Measurements from ENCODE around the gene DMD.
"Not testable (repeated sequence)": the region's sequence is repeated elsewhere in the genome, so short reads cannot be mapped to it uniquely, and the experiment has no call there.

The DMD gene

DNA sequence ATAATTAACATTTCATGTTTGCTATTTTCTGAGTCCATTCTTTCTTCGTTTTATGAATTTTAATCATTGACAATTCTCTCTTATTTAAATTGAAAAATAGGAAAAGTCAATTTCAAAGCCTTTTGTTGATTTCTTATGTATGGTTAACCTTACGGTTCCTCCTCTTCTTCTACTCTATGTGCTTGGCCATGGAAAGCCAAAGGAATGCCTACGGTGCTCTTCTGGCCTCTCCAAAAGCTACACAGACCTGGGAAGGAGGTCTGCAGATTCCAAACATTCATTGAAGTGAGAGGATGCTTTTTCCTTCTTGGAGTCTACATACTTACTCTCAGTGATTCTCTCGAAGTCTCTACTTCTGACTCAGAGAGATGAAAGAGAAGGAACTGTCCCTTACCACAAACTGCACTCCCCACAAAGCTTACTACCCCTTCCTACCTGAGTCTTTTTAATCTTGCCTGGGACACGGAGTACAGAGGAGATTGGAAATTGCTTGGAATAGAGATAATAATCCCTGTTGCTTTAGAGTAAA is 1276.4 kb downstream of the DMD start:
- DNase-seq: no peak

DNA sequence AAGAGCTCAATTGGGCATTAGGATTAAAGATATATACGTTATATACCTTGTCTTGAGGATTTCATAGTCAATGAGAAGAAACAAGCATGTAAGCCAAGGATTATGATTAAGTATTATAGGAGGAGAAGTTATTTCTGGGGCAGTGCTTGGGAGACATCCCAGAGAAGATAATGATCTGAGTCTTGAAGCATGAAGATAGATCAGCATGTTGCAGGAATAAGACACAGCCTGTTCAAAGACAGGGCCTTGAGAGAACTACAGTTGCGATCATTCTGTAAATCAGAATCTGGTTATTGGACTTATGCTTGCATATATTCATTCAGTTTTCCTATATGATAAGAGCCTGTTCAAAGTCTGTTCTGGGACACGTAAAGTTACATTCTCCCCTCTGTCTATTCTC is 1277.3 kb downstream of the DMD start:
- DNase-seq: no peak

DNA sequence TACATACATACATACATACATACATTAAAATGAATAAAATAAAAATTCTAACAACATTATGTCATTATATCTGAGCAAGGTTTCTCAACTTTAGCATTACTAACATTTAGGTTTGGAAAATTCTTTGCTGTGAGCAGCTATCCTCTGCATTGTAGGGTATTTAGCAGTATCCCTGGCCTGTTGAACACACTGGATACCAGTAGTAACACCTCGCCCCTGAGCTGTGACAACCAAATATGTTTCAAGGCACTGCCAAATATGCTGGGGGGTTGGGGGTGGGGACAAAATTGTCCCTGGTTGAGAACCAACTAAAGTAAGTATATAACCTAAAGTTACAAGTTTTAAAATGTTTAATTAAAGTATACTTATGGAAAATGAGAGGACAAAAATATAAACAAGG is 1278.6 kb downstream of the DMD start:
- DNase-seq: no peak

GRCh38 chrX:31932320-31932719 is 1279.0 kb downstream of the DMD start:
- not testable (repeated sequence) for DNase-seq

GRCh38 chrX:31931225-31931624 is 1280.1 kb downstream of the DMD start:
- DNase-seq: no peak

- no peak for DNase-seq
Observed at GRCh38 chrX:31929366-31929765, 1282.0 kb downstream of the DMD start.

- no peak for DNase-seq
Observed at GRCh38 chrX:31921236-31921635, 1290.1 kb downstream of the DMD start.

DNA sequence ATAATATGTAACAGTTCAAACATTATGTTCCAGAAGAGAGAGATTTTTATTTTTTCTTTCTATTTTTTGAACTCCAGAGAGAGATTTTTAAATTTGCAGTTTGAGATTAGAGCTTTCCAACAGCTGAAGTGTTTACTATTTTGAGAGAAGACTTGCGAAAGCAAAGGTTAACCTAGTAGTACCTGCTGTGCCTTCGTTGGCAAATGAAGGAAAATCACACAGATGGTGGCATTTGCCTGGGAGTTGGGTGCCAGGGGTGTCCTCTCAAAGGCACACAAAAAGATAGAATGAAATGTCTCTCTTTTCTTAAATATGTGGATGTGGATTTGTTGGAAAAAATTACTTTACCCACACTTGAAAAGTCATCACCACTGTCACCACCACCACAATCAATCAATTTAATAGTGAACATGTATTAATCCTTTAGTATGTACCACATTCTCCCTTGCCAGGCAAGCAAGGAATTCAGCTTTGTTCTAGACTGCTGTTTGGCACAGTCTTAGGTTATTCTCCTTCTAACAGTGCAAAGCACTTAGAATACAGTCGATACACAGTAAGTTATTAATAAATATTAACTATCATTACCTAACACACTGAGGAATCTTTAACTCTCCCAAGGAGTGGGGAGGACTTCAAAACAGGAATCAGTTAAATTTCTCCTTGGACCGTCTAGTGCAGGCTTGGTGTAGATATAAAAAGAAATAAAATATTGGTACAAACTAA is 1301.3 kb downstream of the DMD start:
- no peak for DNase-seq

DNA sequence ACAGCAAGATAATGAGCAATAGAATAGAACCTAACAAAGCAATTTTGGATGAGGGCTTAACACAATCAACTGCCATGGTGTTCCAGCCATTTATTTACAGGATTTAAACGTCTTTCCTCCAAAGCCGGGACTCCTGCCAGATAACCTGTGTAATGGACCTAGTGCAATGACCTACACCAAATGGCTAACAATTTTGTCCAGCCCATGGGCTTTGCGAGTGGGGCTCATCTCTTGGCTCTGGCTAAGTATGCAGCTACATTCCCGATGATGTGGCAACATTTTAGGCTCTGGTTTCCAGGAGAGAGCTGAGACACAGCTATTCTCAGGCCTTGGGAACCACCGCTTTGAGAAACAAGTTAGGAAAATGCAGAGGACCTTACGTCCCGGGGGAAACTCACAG is 1317.2 kb downstream of the DMD start:
- no peak for DNase-seq

GRCh38 chrX:31893525-31893924 is 1317.8 kb downstream of the DMD start:
- no peak for DNase-seq

DNA sequence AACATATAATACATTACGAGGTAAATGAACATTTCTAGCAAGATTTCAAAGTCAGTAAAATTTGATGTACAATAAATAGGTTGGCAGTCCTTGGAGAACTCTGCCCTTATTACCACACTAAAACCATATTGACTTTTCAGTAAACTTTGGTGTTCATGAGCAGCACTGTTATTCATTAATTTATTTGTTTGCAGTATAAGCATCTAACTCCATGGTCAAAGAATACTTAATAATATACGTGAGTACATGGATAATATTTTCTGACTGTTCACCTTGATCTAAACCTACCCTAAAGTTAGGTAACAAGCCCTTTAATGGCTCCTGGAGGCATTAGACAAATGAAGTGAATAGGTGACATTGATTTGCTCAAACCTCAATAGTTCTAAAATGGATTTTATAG is 1322.3 kb downstream of the DMD start:
- DNase-seq: no peak

GRCh38 chrX:31884535-31884934 is 1326.8 kb downstream of the DMD start:
- no peak for DNase-seq

- DNase-seq: no peak
Observed at GRCh38 chrX:31872007-31872406, 1339.3 kb downstream of the DMD start.

DNA sequence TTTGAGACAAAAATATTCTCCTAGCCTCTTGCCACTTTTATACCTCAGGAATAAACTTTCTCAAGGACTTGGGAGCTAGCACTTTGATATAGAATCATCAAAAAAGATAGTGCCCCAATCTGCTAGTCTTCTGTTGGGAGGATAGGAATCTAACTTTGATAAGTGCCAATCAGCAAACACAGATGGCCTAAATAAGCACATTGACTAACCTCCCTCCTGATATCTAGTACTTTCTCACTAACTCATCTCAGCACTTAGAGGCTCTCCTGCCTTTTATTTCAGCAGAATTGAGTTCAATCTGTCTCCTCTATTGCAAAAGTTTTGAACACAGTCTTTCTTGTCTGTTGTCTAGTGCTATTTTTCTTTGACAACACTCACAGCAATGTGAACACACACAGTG is 1341.1 kb downstream of the DMD start:
- no peak for DNase-seq

DNA sequence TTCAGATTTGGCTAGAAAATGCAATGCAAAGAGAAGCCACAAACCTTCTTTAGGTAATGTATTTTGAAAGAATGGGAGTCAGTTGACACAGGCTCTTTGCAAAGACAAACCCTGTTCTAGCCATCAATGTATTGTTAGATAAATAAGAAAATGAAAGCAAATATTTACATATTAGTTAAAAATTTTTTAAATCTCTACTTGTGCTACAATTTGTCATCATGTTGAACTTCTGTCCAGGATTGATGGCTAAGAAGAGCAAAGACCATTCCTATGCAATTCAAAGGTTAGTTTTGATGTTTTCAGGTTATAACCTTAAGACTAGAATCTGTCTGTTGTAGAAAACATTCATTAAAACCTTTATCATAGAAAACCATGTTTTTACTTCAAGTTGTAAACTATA is 1350.7 kb downstream of the DMD start:
- DNase-seq: no peak

- DNase-seq: no peak
Observed at GRCh38 chrX:31858915-31859314, 1352.4 kb downstream of the DMD start.

DNA sequence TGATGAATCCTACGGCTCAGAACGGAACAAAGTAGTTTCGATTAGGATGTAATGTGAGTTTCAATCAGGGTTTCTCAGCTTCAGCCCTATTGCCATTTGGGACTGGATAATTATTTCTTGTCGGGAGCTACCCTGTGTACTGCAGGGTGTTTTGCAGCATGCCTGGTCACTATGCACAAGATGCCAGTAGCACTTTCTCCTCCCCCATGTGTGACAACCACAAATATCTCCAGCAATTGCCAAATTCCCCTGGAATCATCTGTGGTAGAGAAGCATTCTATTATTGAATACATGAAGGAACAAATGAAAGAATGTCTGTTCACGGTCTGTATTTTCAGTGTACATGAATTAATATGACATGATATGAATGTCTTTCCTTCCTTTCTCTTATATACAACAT is 1356.6 kb downstream of the DMD start:
- DNase-seq: no peak

- no peak for DNase-seq
Observed at GRCh38 chrX:31851761-31852160, 1359.6 kb downstream of the DMD start.

DNA sequence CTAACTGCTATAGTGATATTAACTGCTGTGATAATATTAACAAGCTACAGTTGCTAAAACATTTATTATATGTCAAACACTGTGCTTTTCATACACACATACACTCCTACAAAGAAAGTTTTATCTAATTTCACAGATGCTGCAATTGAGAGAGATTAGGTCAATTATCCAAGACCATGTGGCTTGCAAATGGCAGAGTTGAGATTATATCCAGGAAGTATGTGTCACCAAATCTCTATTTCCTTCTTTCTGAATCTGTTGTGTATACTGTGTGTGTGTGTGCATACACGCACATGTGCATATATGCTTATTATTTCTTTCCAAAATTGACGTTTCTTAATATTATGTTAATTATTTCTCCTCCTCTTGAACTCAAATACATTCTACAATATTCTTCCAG is 1363.6 kb downstream of the DMD start:
- no peak for DNase-seq

- DNase-seq: no peak
Observed at GRCh38 chrX:31845003-31845402, 1366.3 kb downstream of the DMD start.

DNA sequence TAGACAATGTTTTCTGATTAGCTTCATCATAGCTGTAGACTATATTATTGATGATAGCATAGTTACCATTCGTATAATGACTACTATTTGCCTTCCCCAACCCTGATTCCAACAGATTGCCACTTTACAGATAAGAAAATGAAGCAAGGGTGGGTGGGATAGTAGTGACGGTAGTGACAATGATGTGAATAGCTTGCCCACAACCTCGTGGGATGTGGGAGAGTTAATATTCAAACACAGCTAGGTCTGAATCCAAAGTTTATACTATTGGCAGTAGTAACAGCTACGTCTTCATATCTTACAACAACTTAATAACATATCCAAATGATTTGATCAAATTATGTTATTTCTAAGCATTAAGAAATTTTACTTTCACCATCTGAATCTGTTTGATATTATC is 1372.7 kb downstream of the DMD start:
- DNase-seq: no peak

GRCh38 chrX:31837445-31838049 is 1373.8 kb downstream of the DMD start:
- DNase-seq: no peak

- DNase-seq: no peak
Observed at GRCh38 chrX:31836479-31836878, 1374.9 kb downstream of the DMD start.

DNA sequence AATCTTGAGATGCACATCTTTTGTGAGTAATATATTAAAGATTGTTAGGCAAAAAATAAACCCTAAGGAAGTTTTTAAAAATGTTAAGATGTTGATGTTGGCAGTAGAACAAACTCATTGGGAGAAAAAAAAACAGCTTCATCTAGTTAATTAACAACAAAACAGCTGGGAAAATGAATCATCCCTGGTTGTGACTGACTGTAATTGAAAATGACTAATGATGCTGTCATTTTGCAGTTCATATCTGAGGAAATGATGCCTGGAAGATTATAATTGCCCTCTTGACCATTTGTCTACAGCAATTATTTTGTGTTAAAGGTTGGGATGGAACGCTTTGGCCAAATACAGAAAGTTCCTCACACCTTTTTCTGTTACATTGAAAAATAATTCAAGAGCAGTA is 1379.1 kb downstream of the DMD start:
- no peak for DNase-seq
